B cell (primary cell): ENCODE data around the gene AMBRA1. TPM values are rescaled to one million over a fixed set of nuclear protein-coding genes. Genes with fewer than 3 reads are reported as not detected.

Experiments used
- ATAC-seq: fragments of 200-7000 bp; cut with Tn5 transposase; one replicate; pipeline ENCODE4 v1.10.0; 2021; ENCODE audit warnings: low read depth, mild to moderate bottlenecking, moderate number of reproducible peaks, moderate library complexity
- CTCF ChIA-PET: fragments of 350-600 bp; sonication (Branson Sonifier 250); formaldehyde crosslinking; loops from one replicate; lab custom pipeline; 2021; ENCODE audit warnings: antibody characterized with exemption, inconsistent platforms; lab: Charles Lee
- POLR2A ChIA-PET: fragments of 350-600 bp; sonication (Branson Sonifier 250); formaldehyde crosslinking; loops from one replicate; lab custom pipeline; 2021; ENCODE audit warnings: antibody characterized with exemption; lab: Charles Lee
- DNase-seq: peaks from one replicate; pipeline ENCODE4 v3.0.0; 2013
- H2AFZ ChIP-seq: 2 replicates; pipeline ENCODE4 v1.6.1; 2012; ENCODE audit warnings: mild to moderate bottlenecking, low read depth, low read length; ENCODE audit not compliant: insufficient read depth, poor library complexity, severe bottlenecking
- H3K27ac ChIP-seq, 2 donors: 1 replicate in 1 of 2; 2 replicates in 1 of 2; pipeline ENCODE4 v1.5.1; 2012 to 2013; ENCODE audit warnings: low read length in 2 of 2, mild to moderate bottlenecking in 2 of 2, moderate library complexity in 1 of 2
- H3K27me3 ChIP-seq, 4 experiments: fragments of 200-600 bp in 1 of 4; sonication (generic) in 1 of 4; replicated peaks in 1 of 4; 1 replicate in 2 of 4; 2 replicates in 2 of 4; pipeline versions ENCODE4 v1.6.1 to v1.7.0; 2013 to 2016; ENCODE audit warnings: low read length in 3 of 4, mild to moderate bottlenecking in 2 of 4, mixed read lengths in 1 of 4, moderate library complexity in 1 of 4; ENCODE audit not compliant: insufficient read depth in 4 of 4, control insufficient read depth in 3 of 4; ENCODE audit errors: control extremely low read depth in 1 of 4
- H3K36me3 ChIP-seq, 2 experiments: replicated peaks in 1 of 2; 1 replicate in 1 of 2; 2 replicates in 1 of 2; pipeline versions ENCODE4 v1.6.1 to v1.7.1; 2013; ENCODE audit warnings: low read length in 1 of 2; ENCODE audit not compliant: insufficient read depth in 2 of 2, control insufficient read depth in 1 of 2; ENCODE audit errors: control extremely low read depth in 1 of 2, extremely low read depth in 1 of 2
- H3K4me1 ChIP-seq, 2 donors: fragments of 200-600 bp in 1 of 2; sonication (generic) in 1 of 2; 1 replicate in 1 of 2; 2 replicates in 1 of 2; pipeline versions ENCODE4 v1.5.1 to v1.6.1; 2013 to 2017; ENCODE audit warnings: low read length in 2 of 2; ENCODE audit not compliant: control insufficient read depth in 2 of 2, insufficient read depth in 2 of 2
- H3K4me2 ChIP-seq: replicated peaks from 2 replicates; pipeline ENCODE3; 2012; ENCODE audit warnings: mild to moderate bottlenecking, low read depth, low read length; ENCODE audit not compliant: poor library complexity, severe bottlenecking
- H3K4me3 ChIP-seq, 5 experiments: fragments of 200-600 bp in 1 of 5; sonication (generic) in 1 of 5; 1 replicate in 3 of 5; 2 replicates in 2 of 5; pipeline versions ENCODE4 v1.5.1 to v1.7.0; 2011 to 2016; ENCODE audit warnings: low read length in 4 of 5, mild to moderate bottlenecking in 4 of 5, low read depth in 2 of 5, control low read depth in 1 of 5, moderate library complexity in 1 of 5; ENCODE audit not compliant: insufficient read depth in 1 of 5; ENCODE audit errors: control extremely low read depth in 1 of 5, extremely low read depth in 1 of 5
- H3K79me2 ChIP-seq: fragments of 200-600 bp; sonication (generic); one replicate; pipeline ENCODE4 v1.6.0; 2016; ENCODE audit warnings: low read length; ENCODE audit not compliant: control insufficient read depth, insufficient read depth
- H3K9ac ChIP-seq: fragments of 200-600 bp; sonication (generic); 2 replicates; pipeline ENCODE4 v1.6.1; 2017; ENCODE audit warnings: mild to moderate bottlenecking, low read length, moderate library complexity
- H3K9me3 ChIP-seq, 3 donors: one replicate each; pipeline versions ENCODE4 v1.6.1 to v1.7.1; 2013; ENCODE audit warnings: low read length in 2 of 3; ENCODE audit not compliant: control insufficient read depth in 2 of 3, insufficient read depth in 1 of 3; ENCODE audit errors: control extremely low read depth in 1 of 3
- H4K20me1 ChIP-seq: 2 replicates; pipeline ENCODE4 v1.6.0; 2012; ENCODE audit warnings: mild to moderate bottlenecking, low read length; ENCODE audit not compliant: insufficient read depth, control insufficient read depth, poor library complexity, severe bottlenecking
- H3K27ac Mint-ChIP-seq: one replicate; pipeline ENCODE4 v1.8.0; 2021; ENCODE audit warnings: mixed read lengths
- H3K27me3 Mint-ChIP-seq: one replicate; pipeline ENCODE4 v1.8.0; 2021; ENCODE audit warnings: mixed read lengths
- H3K4me1 Mint-ChIP-seq: one replicate; pipeline ENCODE4 v1.8.0; 2021; ENCODE audit warnings: mixed read lengths
- H3K4me3 Mint-ChIP-seq: one replicate; pipeline ENCODE4 v1.8.0; 2021; ENCODE audit warnings: mixed read lengths
- H3K9me3 Mint-ChIP-seq: one replicate; pipeline ENCODE4 v1.8.0; 2022; ENCODE audit warnings: mixed read lengths; ENCODE audit not compliant: insufficient read depth
- CTCF ChIP-seq: fragments of 200-600 bp; IDR thresholded peaks from one replicate; pipeline ENCODE4 v1.8.0; 2022; ENCODE audit warnings: antibody characterized with exemption, mild to moderate bottlenecking
- EZH2 ChIP-seq: IDR thresholded peaks from 2 replicates; pipeline ENCODE4 v1.6.1; 2012; ENCODE audit warnings: borderline replicate concordance, low read depth, mild to moderate bottlenecking, moderate library complexity, low read length; ENCODE audit not compliant: insufficient read depth, poor library complexity, severe bottlenecking
- WGBS: methylation state at CpG from one replicate; pipeline ENCODE4 v1.1.5; 2013; ENCODE audit warnings: missing lambda C conversion rate; ENCODE audit not compliant: insufficient coverage; 5-methylcytosine and 5-hydroxymethylcytosine counted together
- intact Hi-C: fragments of 100-400 bp; cut with micrococcal nuclease; formaldehyde crosslinking; loops from one replicate; pipeline ENCODE4 v1.10.0; 2022
- polyA plus RNA-seq: library from polyadenylated mRNA; depleted of rRNA; stranded (reverse); fragments of >200 nt; gene quantifications from 2 replicates; pipeline ENCODE4 v1.2.3, GENCODE V29; 2012
- total RNA-seq, 2 donors: library from RNA; stranded (reverse); fragments of 120-200 nt in 1 of 2; gene quantifications; 1 replicate in 1 of 2; 2 replicates in 1 of 2; pipeline versions ENCODE4 v1.2.3 to v1.2.4, GENCODE V29; 2013 to 2022

Gene AMBRA1
- total and polyA plus RNA-seq, 2 donors (not counting 1 experiment from before 2014, with no cell fraction given) = 13.8 to 36.1 TPM

- peaks cover 87% of the 10 kb centered on the region for H3K79me2 ChIP-seq
- TF ChIP-seq CTCF (no peak), EZH2 (no peak)
- Mint-ChIP-seq H3K4me1 (peaks cover 40% of the 10 kb centered on the region), H3K9me3 (no peaks in the 10 kb centered on the region), H3K4me3 (peak overlapping the region; percentile 1), H3K27me3 (no peaks in the 10 kb centered on the region), H3K27ac (peak overlapping the region; percentile 6)
- H3K9me3 ChIP-seq = no peaks in the 10 kb centered on the region
- CTCF ChIA-PET = interaction anchor here (2.0 kb wide), 1 partner anchor 16 kb away, joined by 6 read pairs; no protein-coding TSS in a partner anchor
- POLR2A ChIA-PET = no interaction called here
- H3K4me2 ChIP-seq = no peak overlapping the region
- H3K27ac ChIP-seq = peak overlapping the region in 1 of 2 donors; percentile 8
- H3K4me1 ChIP-seq = peaks cover 4 to 17% of the 10 kb centered on the region in 2 donors
- intact Hi-C loops = no loop called here
- H4K20me1 ChIP-seq = peaks cover 33% of the 10 kb centered on the region
- H2AFZ ChIP-seq = no peak overlapping the region
- H3K9ac ChIP-seq = peak overlapping the region; percentile 6
- ATAC-seq (no peak), DNase-seq (no peak)
- H3K4me3 ChIP-seq = no peak overlapping the region
- peaks cover 0 to 4% of the 10 kb centered on the region in 2 experiments for H3K36me3 ChIP-seq
- H3K27me3 ChIP-seq = no peaks in the 10 kb centered on the region
- 67% methylated on average over 3 of the region's 5 CpGs for WGBS
These were observed 39.3 kb downstream of the AMBRA1 start for GRCh38 chr11:46554213-46555147.

- peaks cover 4 to 17% of the 10 kb centered on the region in 2 donors for H3K4me1 ChIP-seq
- no peak overlapping the region for H2AFZ ChIP-seq
- peak overlapping the region; percentile 15 for H3K27ac Mint-ChIP-seq
- intact Hi-C loops = no loop called here
- no peak overlapping the region for H3K4me3 ChIP-seq
- peaks cover 38% of the 10 kb centered on the region for H3K4me1 Mint-ChIP-seq
- DNase-seq = no peak
- H3K9ac ChIP-seq = peak overlapping the region; percentile 6
- H3K27ac ChIP-seq = peak overlapping the region in 1 of 2 donors; percentile 8
- H3K9me3 ChIP-seq = no peaks in the 10 kb centered on the region
- no peak overlapping the region for H3K4me3 Mint-ChIP-seq
- H3K36me3 ChIP-seq = peaks cover 0 to 4% of the 10 kb centered on the region in 2 experiments
- H3K27me3 ChIP-seq = no peaks in the 10 kb centered on the region
- no peaks in the 10 kb centered on the region for H3K27me3 Mint-ChIP-seq
- ChIA-PET POLR2A (no interaction called here), CTCF (no interaction called here)
- peaks cover 86% of the 10 kb centered on the region for H3K79me2 ChIP-seq
- H3K4me2 ChIP-seq = no peak overlapping the region
- H4K20me1 ChIP-seq = peaks cover 35% of the 10 kb centered on the region
- 60% methylated on average over 1 of the region's 1 CpG for WGBS
- TF ChIP-seq CTCF = no peak
- TF ChIP-seq EZH2 = no peak
- H3K9me3 Mint-ChIP-seq = no peaks in the 10 kb centered on the region
- ATAC-seq = no peak
These were observed 40.0 kb downstream of the AMBRA1 start for GRCh38 chr11:46553814-46554212.
